Stimulated activated CD4-positive, alpha-beta T cell treated with anti-CD3 and anti-CD28 coated beads, TNF-alpha, amount 100 ng/mL, for 1 hour (primary cell): ENCODE results near the gene NINJ2.

Source experiments
- DNase-seq, 3 donors: peaks; one replicate each; pipeline ENCODE4 v3.0.0-alpha.2; 2020; ENCODE audit warnings: low read depth in 3 of 3, low spot score in 1 of 3

Gene NINJ2

DNA sequence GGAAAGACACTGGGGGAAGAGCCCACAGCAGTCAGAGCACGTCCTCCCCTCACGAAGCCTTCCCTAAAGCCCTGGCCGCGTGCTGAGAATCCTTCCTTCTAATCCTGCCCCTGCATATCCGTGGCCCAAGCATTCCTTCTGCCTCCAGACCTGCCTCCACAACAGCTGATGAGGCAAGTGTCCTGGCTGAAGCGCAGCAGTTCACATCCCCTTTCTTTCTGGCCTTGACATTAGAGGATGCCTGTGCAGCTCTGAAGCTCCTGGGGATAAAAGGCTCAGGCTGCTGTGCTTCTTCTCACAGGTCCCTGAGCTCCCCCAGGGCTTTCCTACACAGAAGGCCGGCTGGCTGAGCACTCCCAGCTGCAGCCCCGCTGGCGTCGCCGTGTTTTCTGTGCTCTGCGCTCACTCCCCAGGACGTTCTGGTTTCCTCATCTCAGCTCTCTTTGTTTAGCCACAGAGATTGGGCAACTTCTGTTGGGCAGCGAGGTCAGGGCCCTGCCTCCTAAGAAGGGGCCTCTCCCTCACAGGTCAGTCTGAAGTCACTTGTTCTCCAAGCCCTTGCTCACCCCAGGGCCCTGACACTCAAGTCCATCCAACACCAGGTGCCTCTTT is 45.8 kb downstream of the NINJ2 start:
- no peak for DNase-seq

DNA sequence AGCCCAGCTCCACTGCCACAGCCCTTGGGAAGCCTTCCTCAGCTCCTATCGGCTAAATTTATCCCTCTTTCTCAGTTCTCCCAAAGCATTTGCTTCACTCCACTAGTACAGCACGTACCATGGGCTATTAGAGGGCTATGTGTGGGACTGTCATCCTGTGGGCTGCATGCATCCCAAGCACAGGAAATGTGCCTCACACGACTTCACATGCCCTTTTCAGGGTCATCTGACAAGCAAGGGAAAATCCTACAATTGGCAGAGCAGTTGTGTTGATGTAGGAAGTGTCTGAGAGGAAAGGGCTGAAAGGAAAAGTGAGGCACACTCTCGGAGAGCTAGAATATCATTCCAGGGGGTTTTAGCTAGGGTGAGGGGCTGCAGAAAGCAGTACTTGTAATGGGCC is 47.6 kb downstream of the NINJ2 start:
- DNase-seq: no peak

DNA sequence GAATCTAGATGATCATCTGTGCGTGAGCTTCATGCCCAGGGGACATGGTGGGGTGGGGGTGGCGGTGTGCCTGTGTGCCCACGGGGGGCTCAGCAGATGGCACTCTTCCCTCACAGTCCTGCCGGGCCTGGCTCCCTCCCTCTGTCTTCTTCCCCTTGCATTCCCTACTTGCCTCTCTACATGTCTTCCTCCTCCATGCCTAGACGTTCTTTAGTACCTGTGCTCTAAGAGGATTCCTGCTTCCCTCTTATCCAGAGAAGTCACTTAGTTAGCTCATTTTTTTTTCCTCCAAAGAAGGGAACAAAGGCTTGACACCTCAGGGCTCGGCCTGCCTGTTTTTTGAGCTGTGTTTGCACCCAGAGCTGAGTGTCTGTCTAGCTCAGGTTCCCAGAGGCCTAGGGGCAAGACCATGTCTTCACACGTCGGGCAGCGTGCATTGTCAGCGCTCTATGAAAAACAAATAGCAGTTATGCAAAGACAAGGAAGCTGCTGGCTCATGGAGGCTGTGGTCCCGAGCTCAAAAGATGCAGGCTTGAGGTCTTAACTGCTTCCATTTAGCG is 48.8 kb downstream of the NINJ2 start:
- peak in 1 of 3 donors; percentile 20 for DNase-seq

DNA sequence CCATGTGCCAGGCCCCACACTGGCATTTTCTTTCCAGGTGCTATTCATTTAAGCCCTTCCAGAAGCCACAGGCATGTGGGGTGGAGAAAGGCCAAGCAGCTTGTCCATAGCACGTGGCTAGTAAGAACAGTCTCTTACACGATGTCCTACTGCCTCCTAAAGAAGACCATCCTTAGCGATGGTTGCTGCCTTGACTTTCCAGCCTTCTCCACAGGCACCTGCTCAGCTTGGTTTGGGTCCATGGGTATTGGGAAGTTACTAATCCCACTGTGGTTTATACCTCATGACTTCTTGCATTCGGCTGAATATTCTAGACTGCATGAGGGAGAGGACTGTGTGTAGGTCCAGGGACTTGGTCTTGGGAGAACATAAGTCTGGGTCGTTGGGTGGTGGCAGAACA is 49.2 kb downstream of the NINJ2 start:
- no peak for DNase-seq

DNA sequence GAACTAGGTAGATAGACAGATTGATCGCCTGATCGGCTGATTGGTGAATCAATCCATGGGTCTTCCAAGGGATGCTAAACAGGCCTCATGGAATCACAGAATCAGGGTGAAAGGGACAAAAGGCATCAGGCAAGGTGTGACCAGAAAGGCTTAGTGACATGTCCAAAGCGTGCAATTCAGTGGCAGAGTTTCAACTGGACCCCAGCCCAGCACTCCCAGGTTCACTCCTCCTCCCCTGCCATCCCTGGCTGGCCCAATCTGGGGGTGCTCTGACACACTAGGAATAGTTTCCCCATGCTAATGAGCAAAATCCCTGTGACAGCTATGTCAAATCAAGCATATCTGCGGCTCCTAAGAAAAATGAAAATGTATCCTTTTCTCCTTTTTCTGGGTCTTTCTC is 50.4 kb downstream of the NINJ2 start:
- DNase-seq: no peak

DNA sequence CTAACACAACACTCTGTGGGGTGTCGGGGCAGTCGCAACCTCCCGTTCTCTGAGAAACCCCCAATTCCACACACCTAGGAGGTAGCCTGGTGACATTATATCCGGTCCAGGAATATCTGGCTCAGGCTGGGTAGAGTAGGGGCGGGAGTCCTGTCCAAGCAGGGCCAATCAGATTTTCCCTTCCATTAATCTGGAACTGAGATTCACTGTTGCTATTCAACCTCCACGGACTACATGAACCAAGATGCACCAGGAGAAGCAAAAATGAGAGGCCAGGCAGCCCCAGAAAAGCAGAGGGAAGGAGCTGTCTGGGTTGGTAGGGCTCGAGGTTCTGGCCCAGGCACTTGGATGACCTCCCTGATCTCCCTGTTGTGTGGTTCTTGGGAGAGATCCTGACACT is 51.0 kb downstream of the NINJ2 start:
- DNase-seq: no peak

DNA sequence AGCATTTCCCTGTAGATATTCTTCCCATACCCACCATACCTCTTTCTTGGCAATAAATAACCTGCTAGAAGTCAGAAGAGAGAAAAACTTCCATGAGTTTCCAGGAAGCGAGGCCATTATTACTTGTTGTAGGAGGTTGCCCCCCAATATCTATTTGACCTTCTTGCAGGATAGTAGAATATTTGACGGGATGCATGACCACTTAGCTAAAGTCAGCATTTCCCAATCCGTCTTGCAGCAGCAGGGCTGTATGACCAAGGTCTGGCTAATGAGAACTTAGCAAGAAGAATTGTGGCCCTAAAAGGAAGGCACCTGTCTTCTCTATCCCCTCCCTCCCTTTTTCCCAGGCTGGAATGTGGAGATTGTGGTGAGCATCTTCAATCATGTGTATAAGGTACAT is 51.5 kb downstream of the NINJ2 start:
- no peak for DNase-seq

DNA sequence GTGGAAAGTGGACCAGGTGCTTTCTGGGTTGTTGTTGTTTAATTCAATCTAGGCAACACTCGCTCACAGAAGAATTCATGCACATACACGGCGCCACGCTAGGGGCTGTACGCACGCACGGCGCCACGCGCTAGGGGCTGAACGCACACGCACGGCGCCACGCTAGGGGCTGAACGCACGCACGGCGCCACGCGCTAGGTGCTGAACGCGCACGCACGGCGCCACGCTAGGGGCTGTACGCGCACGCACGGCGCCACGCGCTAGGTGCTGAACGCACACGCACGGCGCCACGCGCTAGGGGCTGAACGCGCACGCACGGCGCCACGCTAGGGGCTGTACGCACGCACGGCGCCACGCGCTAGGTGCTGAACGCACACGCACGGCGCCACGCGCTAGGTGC is 54.3 kb downstream of the NINJ2 start:
- DNase-seq: no peak

DNA sequence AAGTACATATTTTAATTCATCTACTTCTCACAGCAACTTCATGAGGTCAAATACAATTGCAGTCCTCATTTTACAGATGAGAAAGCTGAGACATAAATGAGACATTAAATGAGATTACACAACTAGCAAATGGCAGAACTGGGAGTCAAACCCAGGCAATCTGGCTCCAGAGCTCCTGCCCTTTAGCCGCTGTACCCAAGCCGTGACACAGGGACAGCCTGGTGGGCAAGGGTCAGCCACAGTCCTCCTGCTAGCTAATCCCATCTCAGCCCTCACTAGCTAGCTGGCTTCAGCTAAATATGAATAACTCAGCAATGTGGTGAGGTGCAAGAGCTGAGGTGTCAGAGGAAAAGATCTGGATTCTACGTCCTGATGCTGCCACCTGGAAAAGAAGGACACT is 54.8 kb downstream of the NINJ2 start:
- no peak for DNase-seq

DNA sequence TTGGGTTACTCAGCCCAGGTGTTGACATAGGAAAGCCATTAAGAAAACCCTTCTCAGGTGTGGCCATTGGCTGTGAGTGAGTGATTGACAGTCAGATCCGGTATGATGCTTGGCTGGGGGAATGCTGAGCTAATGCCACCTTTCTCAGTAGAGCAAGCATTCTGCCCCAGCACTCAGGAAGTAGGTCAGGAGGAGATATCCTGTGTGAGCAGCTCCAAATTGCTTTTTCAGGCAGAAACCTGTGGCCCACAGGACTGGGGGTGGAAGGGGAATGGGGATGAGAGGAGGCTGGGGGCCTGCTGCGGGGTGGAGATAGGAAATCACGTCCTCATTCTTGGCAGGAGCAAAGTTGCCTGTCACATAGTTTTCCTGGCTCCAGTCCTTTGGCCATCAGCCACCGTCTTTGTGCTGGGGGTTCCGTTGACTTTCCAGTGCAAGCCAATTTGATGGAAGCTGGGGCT is 55.7 kb downstream of the NINJ2 start:
- DNase-seq: no peak

DNA sequence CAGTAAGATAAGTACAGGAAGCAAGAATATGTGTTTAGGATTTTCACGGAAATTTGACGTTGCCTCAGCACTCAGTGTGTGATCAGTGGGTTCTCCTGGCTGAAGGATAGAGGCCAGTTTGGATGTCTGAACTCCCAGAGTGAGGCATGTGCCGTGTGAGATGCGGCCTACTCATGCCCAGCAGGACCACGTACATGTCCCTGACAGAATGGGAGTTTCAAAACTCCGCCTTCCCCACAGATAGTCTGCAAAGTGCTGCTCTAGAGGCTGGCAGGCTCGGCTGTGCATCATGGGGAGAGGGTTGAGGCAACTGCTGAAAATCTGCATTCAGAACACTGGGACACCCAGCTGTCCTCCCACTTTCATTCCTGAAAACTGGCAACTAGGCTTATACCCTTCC is 58.3 kb downstream of the NINJ2 start:
- DNase-seq: no peak

DNA sequence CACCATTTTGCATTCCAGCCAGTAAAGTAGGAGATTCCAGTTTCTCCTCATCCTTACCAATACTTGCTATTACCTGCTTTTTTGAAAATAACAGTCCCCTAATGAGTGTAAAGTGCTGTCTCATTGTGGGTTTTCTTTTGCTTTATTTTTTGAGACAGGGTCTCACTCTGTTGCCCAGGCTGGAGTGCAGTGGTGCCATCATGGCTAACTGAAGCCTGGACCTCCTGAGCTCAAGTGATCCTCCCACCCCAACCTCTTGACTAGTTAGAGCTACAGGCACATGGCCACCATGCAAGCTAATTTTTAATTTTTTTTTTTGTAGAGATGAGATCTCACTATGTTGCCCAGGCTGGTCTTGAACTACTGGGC is 60.6 kb downstream of the NINJ2 start:
- no peak for DNase-seq

DNA sequence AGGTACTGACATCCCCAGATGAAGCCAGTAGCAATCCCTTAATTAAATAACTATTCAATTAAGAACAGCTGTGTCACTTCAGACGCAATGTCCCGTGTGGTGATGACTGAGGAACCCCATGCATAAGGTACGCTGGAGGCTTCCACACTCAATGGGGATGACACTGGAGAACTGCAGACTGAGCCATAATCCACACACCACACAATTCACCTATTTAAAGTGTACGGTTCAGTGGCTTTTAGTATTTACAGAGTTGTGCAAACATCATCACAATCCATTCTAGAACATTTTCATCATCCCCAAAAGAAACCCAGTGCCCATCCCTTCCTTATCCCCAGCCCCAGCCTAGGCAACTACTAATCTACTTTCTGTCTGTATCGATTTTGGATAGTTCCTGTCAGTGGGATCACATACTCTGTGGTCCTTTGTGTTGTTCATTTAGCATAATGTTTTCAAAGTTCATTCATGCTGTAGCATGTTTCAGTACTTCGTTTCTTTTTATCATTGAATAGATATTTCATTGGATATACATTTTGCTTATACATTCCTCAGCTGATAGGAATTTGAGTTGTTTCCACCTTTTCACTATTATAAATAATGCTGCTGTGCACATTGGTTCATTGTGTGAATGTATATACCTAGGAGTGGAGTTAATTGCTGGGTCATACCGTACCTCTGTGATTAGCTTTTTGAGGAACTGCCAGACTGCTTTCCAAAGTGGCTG is 61.1 kb downstream of the NINJ2 start:
- no peak for DNase-seq

DNA sequence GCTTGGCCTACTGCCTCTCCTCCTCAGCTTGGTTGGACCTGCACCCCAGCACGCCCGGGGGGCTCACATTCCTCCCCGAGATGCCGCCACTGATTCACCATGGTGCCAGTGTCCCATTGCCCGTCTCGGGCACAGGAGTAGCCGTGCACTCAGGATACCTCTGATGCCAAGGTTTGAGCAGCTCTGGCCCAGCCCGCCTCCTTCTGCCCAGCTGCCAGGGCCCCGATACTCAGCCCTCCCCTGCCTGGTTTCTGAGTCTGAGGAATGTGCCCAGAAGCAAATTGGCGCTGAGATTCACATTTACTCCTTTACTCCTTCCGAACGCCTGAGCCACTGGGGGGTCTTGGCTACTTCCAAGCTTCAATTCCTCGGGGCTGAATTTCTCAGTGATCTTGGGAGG is 63.5 kb downstream of the NINJ2 start:
- DNase-seq: no peak

DNA sequence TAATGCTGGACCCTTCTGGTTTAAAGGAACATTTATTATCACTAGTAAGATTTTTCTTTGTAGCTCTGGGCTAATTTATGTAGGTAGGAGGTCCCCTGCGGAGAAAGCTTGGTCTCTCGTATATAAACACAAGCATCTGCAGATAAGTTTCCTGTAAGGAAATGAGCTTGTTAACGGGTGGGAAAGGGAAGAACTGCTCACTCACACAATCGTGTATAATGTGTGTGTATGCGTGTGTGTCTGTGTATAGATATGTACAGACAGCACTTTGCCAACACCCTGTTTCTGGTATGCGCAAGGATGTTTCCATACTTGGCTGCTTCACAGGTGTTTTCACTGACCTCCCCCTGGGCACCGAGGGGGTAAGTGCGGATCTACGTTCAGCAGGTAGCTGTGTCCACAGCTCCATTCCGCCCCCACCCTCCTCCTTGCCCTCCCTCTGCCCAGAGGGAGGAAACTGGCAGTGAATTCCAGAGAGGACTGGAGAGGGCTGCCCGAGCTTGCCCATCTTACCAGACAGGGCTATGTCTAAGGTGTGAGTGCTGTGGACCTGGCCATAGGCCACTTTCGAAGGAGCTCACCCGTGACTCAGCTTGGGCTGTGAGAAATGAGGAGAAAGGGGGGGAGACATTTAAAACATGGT is 65.2 kb downstream of the NINJ2 start:
- DNase-seq: no peak

DNA sequence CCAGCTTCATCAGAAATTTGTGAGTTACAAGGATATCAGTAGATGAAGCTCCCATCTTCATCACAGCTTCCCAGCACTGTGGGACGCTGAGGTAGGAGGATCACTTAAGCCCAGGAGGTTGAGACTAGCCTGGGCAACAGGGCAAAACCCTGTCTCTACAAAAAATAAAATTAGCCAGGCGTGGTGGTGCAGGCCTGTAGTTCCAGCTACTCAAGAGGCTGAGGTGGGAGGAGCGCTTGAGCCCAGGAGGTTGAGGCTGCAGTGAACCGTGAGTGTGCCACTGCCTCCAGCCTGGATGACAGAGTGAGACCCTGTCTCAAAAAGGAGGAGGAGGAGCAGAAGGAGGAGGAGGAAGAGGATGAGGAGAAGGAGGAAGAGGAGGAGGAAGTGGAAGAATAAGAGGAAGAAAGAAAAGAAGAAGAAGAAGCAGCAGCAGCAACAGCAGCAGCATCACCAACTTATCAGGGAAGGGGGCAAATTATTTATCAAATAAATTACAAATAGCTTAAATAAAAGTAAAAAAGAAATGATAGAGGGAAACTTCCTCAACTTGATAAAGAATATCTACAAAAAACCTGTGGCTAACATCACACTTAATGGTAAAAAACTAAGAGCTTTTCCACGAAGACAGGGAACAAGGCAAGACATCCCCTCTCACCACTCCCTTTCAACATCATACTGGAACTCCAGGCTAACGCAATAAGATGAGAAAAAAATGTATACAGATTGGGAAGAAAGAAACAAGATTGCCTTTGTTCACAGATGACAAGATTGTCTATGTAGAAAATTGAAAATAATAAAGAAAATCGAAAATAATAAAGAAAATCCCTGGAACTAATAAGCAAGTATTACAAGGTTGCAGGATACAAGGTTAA is 69.6 kb downstream of the NINJ2 start:
- DNase-seq: no peak

DNA sequence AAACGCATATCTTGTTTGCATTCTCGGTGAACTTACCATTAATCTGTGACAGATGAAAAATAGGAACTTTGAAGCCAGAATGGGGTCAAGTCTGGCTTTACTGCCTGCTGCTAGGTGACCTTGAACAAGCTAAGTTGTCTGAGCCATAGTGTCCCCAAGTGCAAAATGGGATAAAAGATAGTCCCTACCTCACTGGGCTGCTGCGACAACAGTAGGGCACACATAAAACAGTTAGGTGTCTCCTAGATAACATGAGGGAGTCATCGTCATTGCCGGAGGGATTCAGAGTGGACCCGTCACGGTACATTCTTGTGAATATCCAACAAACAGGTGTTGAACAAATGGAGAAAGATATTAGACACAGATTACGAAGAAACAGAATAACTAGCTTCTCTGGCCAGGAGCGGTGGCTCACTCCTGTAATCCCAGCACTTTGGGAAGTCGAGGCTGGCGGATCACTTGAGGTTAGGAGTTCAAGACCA is 71.2 kb downstream of the NINJ2 start:
- no peak for DNase-seq

DNA sequence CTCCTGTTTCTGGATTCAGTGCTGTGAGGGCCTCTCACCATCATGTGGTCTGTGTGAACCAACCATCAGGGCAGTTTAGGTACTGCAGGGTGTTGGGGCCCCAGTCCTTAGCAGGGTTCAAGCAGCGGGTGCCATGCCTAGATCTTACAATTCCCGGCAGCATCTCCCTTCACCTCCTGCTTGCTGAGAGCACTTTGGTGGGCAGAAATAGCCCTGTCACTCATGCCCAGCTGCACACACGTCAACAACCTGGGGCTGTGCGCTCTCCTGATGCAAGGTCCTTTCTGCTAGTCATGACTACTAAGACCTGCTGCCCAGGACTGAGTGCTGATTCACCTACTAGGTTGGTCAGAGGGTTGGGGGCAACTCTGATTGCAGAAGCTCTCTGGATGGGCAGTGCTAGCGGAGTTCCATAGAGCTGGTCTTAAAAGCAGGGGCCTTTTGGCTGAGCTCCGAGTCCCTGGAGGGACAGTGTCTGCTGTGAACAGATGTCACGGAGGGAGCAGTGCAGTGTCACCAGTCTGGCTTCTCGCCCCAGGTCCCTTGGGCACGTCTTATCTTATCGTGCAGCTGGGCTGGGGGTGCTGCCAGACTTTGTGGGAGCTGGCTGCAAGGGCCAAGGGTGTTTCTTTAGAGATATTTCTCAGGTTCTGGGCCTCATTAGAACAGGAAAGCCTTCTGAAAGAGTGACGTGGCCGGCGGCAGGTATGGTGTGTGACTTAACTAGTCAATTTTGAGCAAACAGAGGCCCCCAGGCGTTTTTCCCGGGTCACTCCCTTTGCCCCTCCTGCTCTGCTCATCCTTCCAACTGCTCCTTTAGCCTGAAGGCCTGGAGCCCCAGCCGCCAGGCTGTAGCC is 71.8 kb downstream of the NINJ2 start:
- DNase-seq: no peak

DNA sequence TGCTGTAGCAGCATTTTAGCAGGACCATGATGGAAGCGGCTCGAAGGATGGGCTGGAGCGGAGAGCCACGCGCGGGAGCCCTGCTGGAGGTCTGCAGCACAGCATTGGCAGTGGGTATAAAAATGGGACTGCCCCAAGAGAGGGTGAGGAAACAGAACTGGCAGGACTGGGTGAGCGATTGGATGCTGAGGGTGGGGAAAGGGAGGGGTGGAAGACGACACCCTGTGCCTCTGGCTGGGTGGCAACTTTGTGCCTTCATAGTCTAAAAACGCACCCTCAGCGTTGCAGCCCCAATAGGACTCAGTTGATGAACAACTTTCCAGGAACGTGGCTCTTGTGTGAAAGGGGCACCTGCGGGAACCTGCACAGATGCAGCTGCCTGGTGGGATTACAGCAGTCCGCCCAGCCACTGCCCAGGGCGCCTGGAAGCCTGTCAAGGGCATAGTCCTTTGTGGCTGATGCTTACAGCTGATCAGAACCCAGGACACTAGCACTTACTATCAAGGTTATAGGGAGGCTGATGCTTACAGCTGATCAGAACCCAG is 73.0 kb downstream of the NINJ2 start:
- DNase-seq: no peak

DNA sequence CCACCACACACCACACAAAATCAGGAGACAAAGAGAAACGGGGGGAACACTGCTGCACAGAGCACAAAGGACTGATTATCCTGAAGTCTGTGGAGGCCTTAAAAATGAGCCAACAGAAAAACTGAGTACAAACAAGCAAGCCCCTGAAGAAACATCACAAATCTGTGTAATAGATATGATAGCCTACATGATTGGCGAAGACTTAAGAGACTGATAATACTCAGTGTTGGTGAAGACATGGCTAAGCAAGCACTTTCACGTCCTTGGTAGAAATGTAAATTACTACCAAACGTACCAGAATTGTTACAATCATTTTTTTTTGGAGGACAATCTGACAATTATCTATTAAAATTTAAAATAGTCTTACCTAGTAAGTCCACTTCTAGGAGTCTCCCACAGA is 74.6 kb downstream of the NINJ2 start:
- no peak for DNase-seq
